Hepatocyte (in vitro differentiated cells): Measurements from ENCODE around the gene PRR23E. TPM values are rescaled to one million over a fixed set of nuclear protein-coding genes. Genes with fewer than 3 reads are reported as not detected.

Experiments used
- DNase-seq: peaks from one replicate; pipeline ENCODE4 v3.0.0-alpha.2; 2016; ENCODE audit warnings: low spot score
- H2AFZ ChIP-seq: fragments of 200-600 bp; sonication (generic); 2 replicates; pipeline ENCODE4 v1.6.0; 2016; ENCODE audit warnings: antibody characterized with exemption, mild to moderate bottlenecking
- H3K27ac ChIP-seq: fragments of 200-600 bp; sonication (generic); 2 replicates; pipeline ENCODE4 v1.5.1; 2016; ENCODE audit warnings: mild to moderate bottlenecking
- H3K27me3 ChIP-seq: fragments of 200-600 bp; sonication (generic); 2 replicates; pipeline ENCODE4 v1.6.1; 2016
- H3K36me3 ChIP-seq: fragments of 200-600 bp; sonication (generic); replicated peaks from 2 replicates; pipeline ENCODE4 v1.5.1; 2016; ENCODE audit warnings: low read depth; ENCODE audit not compliant: insufficient read depth
- H3K4me1 ChIP-seq: fragments of 200-600 bp; sonication (generic); 2 replicates; pipeline ENCODE4 v1.5.1; 2016; ENCODE audit warnings: mild to moderate bottlenecking, moderate library complexity; ENCODE audit not compliant: insufficient read depth
- H3K4me2 ChIP-seq: fragments of 200-600 bp; sonication (generic); 2 replicates; pipeline ENCODE4 v1.6.0; 2016
- H3K4me3 ChIP-seq: fragments of 200-600 bp; sonication (generic); 2 replicates; pipeline ENCODE4 v1.5.1; 2016; ENCODE audit warnings: mild to moderate bottlenecking
- H3K79me2 ChIP-seq: fragments of 200-600 bp; sonication (generic); 2 replicates; pipeline ENCODE4 v1.6.0; 2017; ENCODE audit warnings: mild to moderate bottlenecking
- H3K9me2 ChIP-seq: fragments of 200-600 bp; sonication (generic); replicated peaks from 2 replicates; pipeline ENCODE4 v1.6.0; 2017; ENCODE audit warnings: mild to moderate bottlenecking; ENCODE audit not compliant: insufficient read depth
- H3K9me3 ChIP-seq: fragments of 200-600 bp; sonication (generic); 2 replicates; pipeline ENCODE4 v1.5.1; 2016; ENCODE audit warnings: low read depth, mild to moderate bottlenecking
- H4K20me1 ChIP-seq: fragments of 200-600 bp; sonication (generic); 2 replicates; pipeline ENCODE4 v1.6.0; 2016; ENCODE audit warnings: mild to moderate bottlenecking; ENCODE audit not compliant: insufficient read depth, poor library complexity, severe bottlenecking
- EZH2 ChIP-seq: fragments of 200-600 bp; sonication (generic); IDR thresholded peaks from 2 replicates; pipeline ENCODE4 v1.6.1; 2016; ENCODE audit warnings: antibody characterized with exemption, mild to moderate bottlenecking, borderline replicate concordance
- EZH2phosphoT487 ChIP-seq: fragments of 200-600 bp; sonication (generic); IDR thresholded peaks from one replicate; pipeline ENCODE4 v1.6.1; 2018; ENCODE audit warnings: antibody characterized with exemption, mild to moderate bottlenecking, low read depth, moderate library complexity; ENCODE audit not compliant: unreplicated experiment, severe bottlenecking
- WGBS: methylation state at CpG from one replicate; pipeline ENCODE4 v1.1.6; 2016; ENCODE audit warnings: low lambda C conversion rate; ENCODE audit errors: missing lambda C conversion rate; 5-methylcytosine and 5-hydroxymethylcytosine counted together
- polyA plus RNA-seq: library from polyadenylated mRNA; unstranded; fragments of >200 nt; fragmentation: Nextera tagmentation; extraction: Ambion mirVana; gene quantifications from 2 replicates; pipeline ENCODE4 v1.2.1, GENCODE V29; 2016
- total RNA-seq: library from RNA; depleted of rRNA; stranded (reverse); fragments of >200 nt; gene quantifications from 2 replicates; pipeline ENCODE4 v1.2.3, GENCODE V29; 2014
- TF ChIP-seq, protein P1 (sequence below): fragments of 200-600 bp; sonication (generic); IDR thresholded peaks from 2 replicates; pipeline ENCODE4 v1.5.1; 2016; ENCODE audit warnings: antibody characterized with exemption, mild to moderate bottlenecking; ENCODE audit not compliant: poor library complexity

Gene PRR23E, protein sequence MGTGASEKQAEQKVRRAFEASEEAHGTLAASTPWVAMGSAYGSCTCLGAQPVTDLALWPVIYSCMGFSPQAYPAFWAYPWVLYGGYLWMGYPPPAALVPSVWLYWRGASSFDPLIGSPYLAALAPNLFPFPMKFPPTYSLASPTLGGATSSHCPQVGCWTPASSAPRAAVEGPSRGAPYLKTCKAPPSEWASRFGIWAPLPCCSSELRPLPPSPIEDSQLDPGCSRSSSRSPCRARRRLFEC
- total RNA-seq (not detected in 2 replicates), polyA plus RNA-seq (not detected in 2 replicates)

DNA sequence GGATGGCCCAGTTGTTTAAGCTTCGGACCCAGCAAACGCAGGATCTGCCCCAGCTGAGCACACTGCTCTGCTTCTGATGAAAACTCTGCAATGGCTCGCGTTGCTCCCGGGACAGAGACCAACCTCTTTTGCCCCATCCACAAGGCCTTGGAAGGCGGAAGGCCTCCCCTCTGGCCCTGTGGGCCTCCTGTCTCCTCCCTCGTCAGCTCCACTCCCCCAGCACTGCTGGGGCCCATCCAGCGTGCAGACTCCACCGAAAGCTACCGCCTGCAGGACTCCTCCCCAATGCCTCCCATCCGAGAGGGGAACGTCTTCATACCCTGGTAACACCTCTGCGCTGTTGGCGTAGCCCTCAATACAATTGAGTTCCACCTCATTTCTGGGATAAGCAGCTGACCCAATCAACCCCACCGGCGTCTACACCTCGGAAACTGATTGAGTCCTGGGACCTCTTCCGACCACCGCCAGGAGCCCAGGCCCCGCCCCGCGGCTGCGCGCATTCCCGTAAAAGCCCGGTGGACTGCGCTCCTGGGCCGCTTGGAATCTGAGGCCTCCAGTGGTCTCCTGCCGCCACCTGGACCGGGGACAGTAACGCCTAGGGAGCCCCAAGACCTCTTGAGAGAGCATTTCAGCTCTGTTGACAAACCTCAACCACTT, at the start of gene PRR23E:
TSS of gene PRR23E (plus strand) at position 556 of the 657 bp plus-strand sequence. CDS start 3,555 bp downstream, outside the sequence.
- no peak within 1 kb of the TSS for H2AFZ ChIP-seq
- TF ChIP-seq EZH2phosphoT487 (no peak), EZH2 (no peak)
- TF ChIP-seq, protein P1, sequence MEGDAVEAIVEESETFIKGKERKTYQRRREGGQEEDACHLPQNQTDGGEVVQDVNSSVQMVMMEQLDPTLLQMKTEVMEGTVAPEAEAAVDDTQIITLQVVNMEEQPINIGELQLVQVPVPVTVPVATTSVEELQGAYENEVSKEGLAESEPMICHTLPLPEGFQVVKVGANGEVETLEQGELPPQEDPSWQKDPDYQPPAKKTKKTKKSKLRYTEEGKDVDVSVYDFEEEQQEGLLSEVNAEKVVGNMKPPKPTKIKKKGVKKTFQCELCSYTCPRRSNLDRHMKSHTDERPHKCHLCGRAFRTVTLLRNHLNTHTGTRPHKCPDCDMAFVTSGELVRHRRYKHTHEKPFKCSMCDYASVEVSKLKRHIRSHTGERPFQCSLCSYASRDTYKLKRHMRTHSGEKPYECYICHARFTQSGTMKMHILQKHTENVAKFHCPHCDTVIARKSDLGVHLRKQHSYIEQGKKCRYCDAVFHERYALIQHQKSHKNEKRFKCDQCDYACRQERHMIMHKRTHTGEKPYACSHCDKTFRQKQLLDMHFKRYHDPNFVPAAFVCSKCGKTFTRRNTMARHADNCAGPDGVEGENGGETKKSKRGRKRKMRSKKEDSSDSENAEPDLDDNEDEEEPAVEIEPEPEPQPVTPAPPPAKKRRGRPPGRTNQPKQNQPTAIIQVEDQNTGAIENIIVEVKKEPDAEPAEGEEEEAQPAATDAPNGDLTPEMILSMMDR: no peak
- H3K9me2 ChIP-seq: no peaks in the 10 kb centered on the region
- H3K4me3 ChIP-seq: no peak within 1 kb of the TSS
- no peak for DNase-seq
- H3K9me3 ChIP-seq: no peaks in the 10 kb centered on the region
- no peak within 1 kb of the TSS for H3K4me2 ChIP-seq
- no peaks in the 10 kb centered on the region for H3K36me3 ChIP-seq
- H3K27ac ChIP-seq: no peak within 1 kb of the TSS
- H4K20me1 ChIP-seq: no peaks in the 10 kb centered on the region
- H3K27me3 ChIP-seq: no peaks in the 10 kb centered on the region
- no peaks in the 10 kb centered on the region for H3K79me2 ChIP-seq
- H3K4me1 ChIP-seq: no peaks in the 10 kb centered on the region
- 97% methylated on average over 29 of the region's 31 CpGs for WGBS

DNA sequence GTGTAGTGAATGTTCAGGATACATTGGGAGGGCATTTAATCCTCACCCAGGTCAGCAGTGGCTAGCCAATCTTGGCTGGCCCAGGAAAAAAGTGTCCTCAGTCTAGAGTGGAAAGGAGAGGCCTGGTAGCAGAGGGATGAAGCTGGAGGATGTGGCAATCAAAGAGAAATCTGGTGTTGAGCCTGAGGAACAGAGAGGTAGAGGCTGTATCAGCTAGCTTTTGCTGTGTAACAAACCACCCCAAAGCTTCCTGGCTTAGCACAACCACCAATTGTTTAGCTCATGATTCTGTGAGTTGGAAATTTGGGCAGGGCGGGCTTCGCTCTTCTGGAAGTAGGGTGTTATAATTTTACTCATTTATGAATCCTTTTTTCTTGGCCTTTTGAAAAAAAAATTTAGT, 49.8 kb upstream of the PRR23E start:
- peaks cover 18% of the 10 kb centered on the region for H3K4me1 ChIP-seq
- 98% methylated on average over 2 of the region's 2 CpGs for WGBS
- no peak for TF ChIP-seq EZH2
- no peak for TF ChIP-seq EZH2phosphoT487
- TF ChIP-seq, protein P1: no peak
- H3K9me3 ChIP-seq: no peaks in the 10 kb centered on the region
- no peaks in the 10 kb centered on the region for H3K9me2 ChIP-seq
- DNase-seq: no peak
- H3K36me3 ChIP-seq: no peaks in the 10 kb centered on the region
- no peak overlapping the region for H2AFZ ChIP-seq
- H3K4me2 ChIP-seq: no peak overlapping the region
- H4K20me1 ChIP-seq: no peaks in the 10 kb centered on the region
- no peak overlapping the region for H3K27ac ChIP-seq
- H3K79me2 ChIP-seq: no peaks in the 10 kb centered on the region
- no peak overlapping the region for H3K4me3 ChIP-seq
- peaks cover 11% of the 10 kb centered on the region for H3K27me3 ChIP-seq

DNA sequence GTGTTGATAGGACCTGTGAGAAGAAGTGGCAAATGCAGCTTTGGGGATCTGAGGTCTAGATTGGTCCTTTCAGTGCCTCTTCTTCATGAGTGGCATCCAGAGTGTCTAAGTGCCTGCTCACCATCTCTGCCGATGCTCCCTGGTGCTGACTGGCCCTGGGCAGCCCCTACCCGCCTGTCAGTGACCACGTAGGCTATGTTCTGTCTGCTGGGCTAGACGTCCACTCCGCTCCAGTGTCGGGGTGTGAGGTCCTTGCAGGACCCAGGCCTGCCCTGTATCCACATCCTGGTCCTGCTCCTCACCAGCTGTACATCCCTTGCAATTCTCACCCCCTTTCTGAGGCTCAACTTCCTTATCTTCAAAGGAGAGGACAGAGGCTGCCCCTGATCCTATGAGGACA, 48.3 kb upstream of the PRR23E start:
- WGBS: 88% methylated on average over 6 of the region's 6 CpGs
- Histone ChIP-seq H3K9me2 (no peaks in the 10 kb centered on the region), H3K27me3 (peaks cover 6% of the 10 kb centered on the region), H3K79me2 (no peaks in the 10 kb centered on the region), H3K9me3 (no peaks in the 10 kb centered on the region), H3K36me3 (no peaks in the 10 kb centered on the region), H3K27ac (no peak overlapping the region), H4K20me1 (no peaks in the 10 kb centered on the region), H3K4me2 (no peak overlapping the region), H3K4me1 (peaks cover 18% of the 10 kb centered on the region), H3K4me3 (no peak overlapping the region), H2AFZ (no peak overlapping the region)
- no peak for DNase-seq
- TF ChIP-seq, protein P1: no peak
- no peak for TF ChIP-seq EZH2phosphoT487
- no peak for TF ChIP-seq EZH2
